Mesendoderm (in vitro differentiated cells): ENCODE results near the gene RAB14.

Experiments
- DNase-seq: peaks from one replicate; pipeline ENCODE4 v3.0.0; 2013
- H2AK5ac ChIP-seq: 2 replicates; pipeline ENCODE4 v1.6.1; 2013; ENCODE audit warnings: low read length, inconsistent platforms
- H2BK120ac ChIP-seq: 2 replicates; pipeline ENCODE4 v1.6.1; 2013; ENCODE audit warnings: low read depth, mild to moderate bottlenecking, low read length, moderate library complexity, mixed read lengths
- H2BK15ac ChIP-seq: replicated peaks from 2 replicates; pipeline ENCODE4 v1.6.1; 2013; ENCODE audit warnings: low read depth, mild to moderate bottlenecking, moderate library complexity
- H2BK5ac ChIP-seq: 2 replicates; pipeline ENCODE4 v1.6.1; 2013; ENCODE audit warnings: low read length, inconsistent platforms
- H3K18ac ChIP-seq: 2 replicates; pipeline ENCODE4 v1.6.1; 2013; ENCODE audit warnings: mild to moderate bottlenecking, low read length, mixed read lengths
- H3K23ac ChIP-seq: one replicate; pipeline ENCODE4 v1.6.1; 2013; ENCODE audit warnings: low read length
- H3K27ac ChIP-seq: 2 replicates; pipeline ENCODE4 v1.5.1; 2013; ENCODE audit warnings: low read depth, mild to moderate bottlenecking, inconsistent platforms, low read length, moderate library complexity
- H3K27me3 ChIP-seq: 2 replicates; pipeline ENCODE4 v1.6.1; 2013; ENCODE audit warnings: low read length, control low read depth, mild to moderate bottlenecking, inconsistent platforms; ENCODE audit not compliant: insufficient read depth, poor library complexity
- H3K36me3 ChIP-seq: 2 replicates; pipeline ENCODE4 v1.6.1; 2013; ENCODE audit warnings: low read length, inconsistent platforms; ENCODE audit not compliant: control insufficient read depth, insufficient read depth
- H3K4ac ChIP-seq: one replicate; pipeline ENCODE4 v1.6.1; 2013; ENCODE audit warnings: low read depth, mild to moderate bottlenecking, low read length, moderate library complexity
- H3K4me1 ChIP-seq: 2 replicates; pipeline ENCODE4 v1.6.1; 2013; ENCODE audit warnings: low read depth, low read length, inconsistent platforms; ENCODE audit not compliant: control insufficient read depth
- H3K4me2 ChIP-seq: 2 replicates; pipeline ENCODE4 v1.6.1; 2013; ENCODE audit warnings: low read length
- H3K4me3 ChIP-seq: 2 replicates; pipeline ENCODE4 v1.5.1; 2013; ENCODE audit warnings: mild to moderate bottlenecking, low read length
- H3K56ac ChIP-seq: one replicate; pipeline ENCODE4 v1.6.1; 2013; ENCODE audit warnings: low read length
- H3K79me1 ChIP-seq: 2 replicates; pipeline ENCODE4 v1.6.1; 2013; ENCODE audit warnings: low read length, inconsistent platforms
- H3K79me2 ChIP-seq: 2 replicates; pipeline ENCODE4 v1.6.1; 2013; ENCODE audit warnings: mild to moderate bottlenecking, low read length; ENCODE audit not compliant: control insufficient read depth, insufficient read depth
- H3K9ac ChIP-seq: 2 replicates; pipeline ENCODE4 v1.6.1; 2013; ENCODE audit warnings: low read length, inconsistent platforms
- H4K5ac ChIP-seq: one replicate; pipeline ENCODE4 v1.6.1; 2013; ENCODE audit warnings: low read length
- H4K8ac ChIP-seq: one replicate; pipeline ENCODE4 v1.6.1; 2013; ENCODE audit warnings: low read depth, mild to moderate bottlenecking, control low read depth, low read length, moderate library complexity
- WGBS: extraction: QIAGEN DNeasy Blood & Tissue Kit; methylation state at CpG from one replicate; pipeline ENCODE4 v1.1.7; 2013; ENCODE audit warnings: low lambda C conversion rate, missing lambda C conversion rate; ENCODE audit not compliant: insufficient coverage; ENCODE audit errors: extremely low coverage; 5-methylcytosine and 5-hydroxymethylcytosine counted together

Gene RAB14

GRCh38 chr9:121240472-121241135 lies 38.9 kb upstream of the RAB14 start:
- no peak overlapping the region for H4K8ac ChIP-seq
- no peak overlapping the region for H3K4me3 ChIP-seq
- no peak overlapping the region for H3K9ac ChIP-seq
- H3K27me3 ChIP-seq: no peaks in the 10 kb centered on the region
- H3K56ac ChIP-seq: no peak overlapping the region
- H3K79me1 ChIP-seq: no peaks in the 10 kb centered on the region
- H3K4ac ChIP-seq: no peak overlapping the region
- no peak overlapping the region for H2AK5ac ChIP-seq
- no peak overlapping the region for H3K18ac ChIP-seq
- H2BK15ac ChIP-seq: no peak overlapping the region
- H3K4me1 ChIP-seq: no peaks in the 10 kb centered on the region
- no peak overlapping the region for H3K4me2 ChIP-seq
- H2BK5ac ChIP-seq: no peak overlapping the region
- no peak overlapping the region for H3K27ac ChIP-seq
- H3K36me3 ChIP-seq: no peaks in the 10 kb centered on the region
- no peak for DNase-seq
- no peak overlapping the region for H3K23ac ChIP-seq
- H4K5ac ChIP-seq: no peak overlapping the region
- H3K79me2 ChIP-seq: no peaks in the 10 kb centered on the region
- no peak overlapping the region for H2BK120ac ChIP-seq
- no CpG with 5 or more reads among the region's 6 CpGs for WGBS

GRCh38 chr9:121239851-121240250 lies 38.2 kb upstream of the RAB14 start:
- Histone ChIP-seq H3K27me3 (no peaks in the 10 kb centered on the region), H3K9ac (no peak overlapping the region), H2BK120ac (no peak overlapping the region), H3K79me1 (no peaks in the 10 kb centered on the region), H3K23ac (no peak overlapping the region), H3K27ac (no peak overlapping the region), H4K8ac (no peak overlapping the region), H2BK5ac (no peak overlapping the region), H3K18ac (no peak overlapping the region), H3K36me3 (no peaks in the 10 kb centered on the region), H3K4me1 (no peaks in the 10 kb centered on the region), H3K56ac (no peak overlapping the region), H3K4me3 (no peak overlapping the region), H2BK15ac (no peak overlapping the region), H3K4ac (no peak overlapping the region), H2AK5ac (no peak overlapping the region), H4K5ac (no peak overlapping the region), H3K4me2 (no peak overlapping the region), H3K79me2 (no peaks in the 10 kb centered on the region)
- no CpG with 5 or more reads among the region's 5 CpGs for WGBS
- no peak for DNase-seq

GRCh38 chr9:121239071-121239470 lies 37.4 kb upstream of the RAB14 start:
- DNase-seq: no peak
- H4K5ac ChIP-seq: no peak overlapping the region
- H3K4me2 ChIP-seq: no peak overlapping the region
- H2BK120ac ChIP-seq: no peak overlapping the region
- no peak overlapping the region for H2BK15ac ChIP-seq
- H3K23ac ChIP-seq: no peak overlapping the region
- H3K79me2 ChIP-seq: no peaks in the 10 kb centered on the region
- H3K36me3 ChIP-seq: no peaks in the 10 kb centered on the region
- H3K4me1 ChIP-seq: no peaks in the 10 kb centered on the region
- WGBS: no CpG with 5 or more reads among the region's 3 CpGs
- no peak overlapping the region for H3K4ac ChIP-seq
- no peak overlapping the region for H3K56ac ChIP-seq
- no peak overlapping the region for H2AK5ac ChIP-seq
- no peaks in the 10 kb centered on the region for H3K79me1 ChIP-seq
- H2BK5ac ChIP-seq: no peak overlapping the region
- no peak overlapping the region for H3K27ac ChIP-seq
- no peak overlapping the region for H3K9ac ChIP-seq
- no peaks in the 10 kb centered on the region for H3K27me3 ChIP-seq
- no peak overlapping the region for H4K8ac ChIP-seq
- H3K18ac ChIP-seq: no peak overlapping the region
- no peak overlapping the region for H3K4me3 ChIP-seq

GRCh38 chr9:121237916-121238315 lies 36.2 kb upstream of the RAB14 start:
- Histone ChIP-seq H3K4me1 (no peaks in the 10 kb centered on the region), H2BK5ac (no peak overlapping the region), H3K79me2 (no peaks in the 10 kb centered on the region), H3K4ac (no peak overlapping the region), H3K36me3 (no peaks in the 10 kb centered on the region), H2BK15ac (no peak overlapping the region), H3K27me3 (no peaks in the 10 kb centered on the region), H3K18ac (no peak overlapping the region), H4K5ac (no peak overlapping the region), H3K4me3 (no peak overlapping the region), H2AK5ac (no peak overlapping the region), H2BK120ac (no peak overlapping the region), H3K27ac (no peak overlapping the region), H3K56ac (no peak overlapping the region), H3K79me1 (no peaks in the 10 kb centered on the region), H3K9ac (no peak overlapping the region), H3K23ac (no peak overlapping the region), H3K4me2 (no peak overlapping the region), H4K8ac (no peak overlapping the region)
- no peak for DNase-seq
- no CpG with 5 or more reads among the region's 3 CpGs for WGBS

GRCh38 chr9:121235512-121235911 lies 33.8 kb upstream of the RAB14 start:
- H3K4me3 ChIP-seq: no peak overlapping the region
- no peak overlapping the region for H2BK15ac ChIP-seq
- no peak overlapping the region for H3K18ac ChIP-seq
- H3K79me1 ChIP-seq: no peaks in the 10 kb centered on the region
- H3K9ac ChIP-seq: no peak overlapping the region
- no peak overlapping the region for H4K5ac ChIP-seq
- H3K23ac ChIP-seq: no peak overlapping the region
- H3K27ac ChIP-seq: no peak overlapping the region
- no peaks in the 10 kb centered on the region for H3K79me2 ChIP-seq
- H2AK5ac ChIP-seq: no peak overlapping the region
- no peak overlapping the region for H3K4me2 ChIP-seq
- H3K4me1 ChIP-seq: no peaks in the 10 kb centered on the region
- no peak overlapping the region for H4K8ac ChIP-seq
- whole genome bisulfite sequencing: no CpG with 5 or more reads among the region's 5 CpGs
- H3K56ac ChIP-seq: no peak overlapping the region
- H3K4ac ChIP-seq: no peak overlapping the region
- H3K27me3 ChIP-seq: no peaks in the 10 kb centered on the region
- no peak overlapping the region for H2BK120ac ChIP-seq
- H2BK5ac ChIP-seq: no peak overlapping the region
- DNase-seq: no peak
- H3K36me3 ChIP-seq: no peaks in the 10 kb centered on the region

- Histone ChIP-seq H3K27me3 (no peaks in the 10 kb centered on the region), H3K79me2 (no peaks in the 10 kb centered on the region), H2BK5ac (no peak overlapping the region), H2AK5ac (no peak overlapping the region), H3K56ac (no peak overlapping the region), H2BK15ac (no peak overlapping the region), H3K18ac (no peak overlapping the region), H3K27ac (no peak overlapping the region), H4K5ac (no peak overlapping the region), H3K36me3 (no peaks in the 10 kb centered on the region), H3K23ac (no peak overlapping the region), H3K4me2 (no peak overlapping the region), H3K4ac (no peak overlapping the region), H3K79me1 (no peaks in the 10 kb centered on the region), H2BK120ac (no peak overlapping the region), H4K8ac (no peak overlapping the region), H3K4me1 (no peaks in the 10 kb centered on the region), H3K4me3 (no peak overlapping the region), H3K9ac (no peak overlapping the region)
- no CpG with 5 or more reads among the region's 6 CpGs for WGBS
- DNase-seq: no peak
These were observed 33.1 kb upstream of the RAB14 start for GRCh38 chr9:121234832-121235161.
